Right lobe of liver (tissue), 6 donors: ENCODE measurements around the gene AKR1B1. TPM values are rescaled to one million over a fixed set of nuclear protein-coding genes. Genes with fewer than 3 reads are reported as not detected.

Source experiments
- ATAC-seq, 4 donors: fragments of 200-7000 bp; cut with Tn5 transposase; one replicate each; pipeline ENCODE4 v1.9.1; 2020; ENCODE audit warnings: mild to moderate bottlenecking in 4 of 4, moderate library complexity in 4 of 4
- DNase-seq, 3 donors: peaks; one replicate each; pipeline ENCODE4 v3.0.0-alpha.2; 2020
- H3K27ac ChIP-seq, 3 donors: fragments of 200-600 bp; one replicate each; pipeline ENCODE4 v1.8.0; 2022
- H3K27me3 ChIP-seq, 2 donors: fragments of 200-600 bp; one replicate each; pipeline ENCODE4 v1.8.0; 2022
- H3K36me3 ChIP-seq, 4 donors: fragments of 200-600 bp; sonication (generic) in 1 of 4; one replicate each; pipeline versions ENCODE4 v1.5.1 to v1.8.0; 2017 to 2022; ENCODE audit warnings: control low read depth in 1 of 4
- H3K4me1 ChIP-seq, 4 donors: fragments of 200-600 bp; sonication (generic) in 1 of 4; one replicate each; pipeline versions ENCODE4 v1.5.1 to v1.8.0; 2017 to 2022; ENCODE audit warnings: control low read depth in 1 of 4
- H3K4me3 ChIP-seq, 3 donors: fragments of 200-600 bp; one replicate each; pipeline ENCODE4 v1.8.0; 2022
- H3K9me3 ChIP-seq, 4 donors: fragments of 200-600 bp; sonication (generic) in 1 of 4; one replicate each; pipeline versions ENCODE4 v1.5.1 to v1.8.0; 2017 to 2022; ENCODE audit warnings: control low read depth in 1 of 4
- CTCF ChIP-seq, 4 donors: fragments of 200-600 bp in 3 of 4; fragments of 450-650 bp in 1 of 4; IDR thresholded peaks; one replicate each; pipeline versions ENCODE4 v1.5.1 to v1.8.0; 2016 to 2022; ENCODE audit warnings: antibody characterized with exemption in 4 of 4, mild to moderate bottlenecking in 2 of 4
- POLR2A ChIP-seq: fragments of 450-650 bp; IDR thresholded peaks from one replicate; pipeline ENCODE4 v1.6.1; 2017; ENCODE audit warnings: antibody characterized with exemption, mild to moderate bottlenecking
- WGBS: methylation state at CpG from one replicate; pipeline ENCODE4 v1.1.6; 2018; ENCODE audit warnings: low coverage, low lambda C conversion rate; ENCODE audit not compliant: insufficient coverage; ENCODE audit errors: missing lambda C conversion rate; 5-methylcytosine and 5-hydroxymethylcytosine counted together
- intact Hi-C, 2 donors: fragments of 100-400 bp; cut with DNase I; formaldehyde crosslinking; loops; one replicate each; pipeline versions ENCODE4 v1.11.2 to v1.14.1; 2022
- total RNA-seq, 6 experiments: library from RNA; depleted of rRNA in 2 of 6; stranded (reverse); fragments of >200 nt in 2 of 6; fragmentation: NEBNext Ultra II Directional in 3 of 6; extraction: Animal tissue kit (Norgen Biotek cat#: 25700) in 3 of 6; gene quantifications; one replicate each; pipeline versions ENCODE4 v1.1.0 to v1.2.4, GENCODE V29; 2016 to 2023
- donor health status: DM: no; HTN: yes; CAD: no.
- donor health status: DM: no; HTN: no; CAD: no.
- donor health status: DM: no; HTN: no; CAD: no.
- donor health status: DM: no; HTN: yes; CAD: no.
- donor health status: DM: no; HTN: yes; CAD: no.

The AKR1B1 gene
- total RNA-seq, 6 experiments from 2014 or later, result 6.9 to 18.1 (median 9.7) TPM

- no peak for TF ChIP-seq CTCF (IDR thresholded peaks at IDR 0.05)
- no peak for TF ChIP-seq POLR2A
- no peak overlapping the region for H3K4me3 ChIP-seq
- 58% methylated on average over 2 of the region's 2 CpGs for WGBS
- H3K27ac ChIP-seq, result no peak overlapping the region
- H3K9me3 ChIP-seq, result no peaks in the 10 kb centered on the region
- no peaks in the 10 kb centered on the region for H3K36me3 ChIP-seq
- no peak for DNase-seq
- H3K27me3 ChIP-seq, result no peaks in the 10 kb centered on the region
- intact Hi-C loops, result no loop called here
- H3K4me1 ChIP-seq, result no peaks in the 10 kb centered on the region
- ATAC-seq, result no peak
These were observed 24.4 kb upstream of the AKR1B1 start for GRCh38 chr7:134483296-134483695.

GRCh38 chr7:134482858-134483257, 24.0 kb upstream of the AKR1B1 start:
- ATAC-seq, result no peak
- TF ChIP-seq POLR2A (no peak), CTCF (IDR thresholded peaks at IDR 0.05) (no peak)
- DNase-seq, result no peak
- H3K36me3 ChIP-seq, result no peaks in the 10 kb centered on the region
- H3K9me3 ChIP-seq, result no peaks in the 10 kb centered on the region
- H3K27me3 ChIP-seq, result no peaks in the 10 kb centered on the region
- intact Hi-C loops, result no loop called here
- no peaks in the 10 kb centered on the region for H3K4me1 ChIP-seq
- no peak overlapping the region for H3K27ac ChIP-seq
- H3K4me3 ChIP-seq, result no peak overlapping the region

GRCh38 chr7:134481167-134481566, 22.3 kb upstream of the AKR1B1 start:
- intact Hi-C loops, result no loop called here
- Histone ChIP-seq H3K27ac (no peak overlapping the region), H3K27me3 (no peaks in the 10 kb centered on the region), H3K36me3 (no peaks in the 10 kb centered on the region), H3K4me1 (no peaks in the 10 kb centered on the region), H3K4me3 (no peak overlapping the region), H3K9me3 (no peaks in the 10 kb centered on the region)
- ATAC-seq (no peak), DNase-seq (no peak)
- 76% methylated on average over 3 of the region's 3 CpGs for WGBS
- TF ChIP-seq CTCF (IDR thresholded peaks at IDR 0.05), result no peak
- no peak for TF ChIP-seq POLR2A

- intact Hi-C loops, result no loop called here
- DNase-seq (no peak), ATAC-seq (peak in 2 of 4 donors; percentile 54 to 69)
- TF ChIP-seq CTCF (IDR thresholded peaks at IDR 0.05) (no peak), POLR2A (no peak)
- Histone ChIP-seq H3K36me3 (no peaks in the 10 kb centered on the region), H3K4me1 (no peaks in the 10 kb centered on the region), H3K27me3 (no peaks in the 10 kb centered on the region), H3K9me3 (no peaks in the 10 kb centered on the region), H3K4me3 (no peak overlapping the region), H3K27ac (no peak overlapping the region)
- 33% methylated on average over 2 of the region's 2 CpGs for WGBS
These were observed 21.8 kb upstream of the AKR1B1 start for GRCh38 chr7:134480730-134481129.

- intact Hi-C loops, result no loop called here
- Histone ChIP-seq H3K9me3 (no peaks in the 10 kb centered on the region), H3K36me3 (no peaks in the 10 kb centered on the region), H3K27me3 (no peaks in the 10 kb centered on the region), H3K4me1 (no peaks in the 10 kb centered on the region), H3K4me3 (no peak overlapping the region), H3K27ac (no peak overlapping the region)
- no peak for DNase-seq
- no peak for TF ChIP-seq CTCF (IDR thresholded peaks at IDR 0.05)
- no peak for TF ChIP-seq POLR2A
- no peak for ATAC-seq
These were observed 21.3 kb upstream of the AKR1B1 start for GRCh38 chr7:134480202-134480601.
